ENCODE measurements around the gene TXNDC12.
"Not testable (repeated sequence)": the region's sequence is repeated elsewhere in the genome, so short reads cannot be mapped to it uniquely, and the experiment has no call there.

Gene TXNDC12

DNA sequence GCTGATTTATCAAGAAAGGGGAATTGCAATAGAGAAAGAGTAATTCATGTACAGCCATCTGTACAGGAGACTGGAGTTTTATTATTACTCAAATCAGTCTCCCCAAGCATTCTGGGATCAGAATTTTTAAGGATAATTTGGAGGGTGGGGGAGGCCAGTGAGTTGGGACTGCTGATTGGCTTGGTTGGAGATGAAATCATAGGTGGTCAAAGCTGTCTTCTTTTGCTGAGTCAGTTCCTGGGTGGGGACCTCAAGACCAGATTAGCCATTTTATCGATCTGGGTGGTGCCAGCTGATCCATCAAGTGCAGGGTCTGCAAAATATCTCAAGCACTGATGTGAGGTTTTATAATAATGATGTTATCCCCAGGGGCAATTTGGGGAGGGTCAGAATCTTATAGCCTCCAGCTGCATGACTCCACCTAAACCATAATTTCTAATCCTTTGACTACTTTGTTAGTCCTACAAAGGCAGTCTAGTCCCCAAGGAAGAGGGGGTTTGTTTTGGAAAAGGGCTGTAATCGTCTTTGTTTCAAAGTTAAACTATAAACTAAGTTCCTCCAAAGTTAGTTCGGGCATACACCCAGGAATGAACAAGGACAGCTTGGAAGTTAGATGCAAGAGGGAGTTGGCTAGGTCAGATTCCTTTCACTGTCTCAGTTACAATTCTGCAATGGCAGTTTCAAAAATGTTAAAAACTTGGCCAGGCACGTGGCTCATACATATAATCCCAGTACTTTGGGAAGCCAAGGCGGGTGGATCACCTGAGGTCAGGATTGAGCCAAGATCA is 47.6 kb downstream of the TXNDC12 start:
- H3K79me2 ChIP-seq (ENCODE audit: insufficient read depth, low read length): no peaks in the 10 kb centered on the region
- no peaks in the 10 kb centered on the region for H3K36me3 ChIP-seq (ENCODE audit: low read length)
- H3K9me2 ChIP-seq (replicated peaks; ENCODE audit: insufficient read depth, low read length): no peaks in the 10 kb centered on the region
- H3K27me3 ChIP-seq (ENCODE audit: low read length): no peaks in the 10 kb centered on the region
- no peaks in the 10 kb centered on the region for H4K20me1 ChIP-seq (ENCODE audit: low read depth, low read length)
- no peaks in the 10 kb centered on the region for H3F3A ChIP-seq (ENCODE audit: insufficient read depth)
- H3K9ac ChIP-seq (ENCODE audit: low read length): no peak overlapping the region
- no peaks in the 10 kb centered on the region for H3K9me3 ChIP-seq (ENCODE audit: insufficient read depth, low read length)
- H3K4me2 ChIP-seq (ENCODE audit: low read depth, low read length, poor library complexity, severe bottlenecking): no peak overlapping the region
- no peak overlapping the region for H2AFZ ChIP-seq (ENCODE audit: low read depth, low read length, severe bottlenecking)
- no peak for TF ChIP-seq EZH2phosphoT487 (conservative IDR thresholded peaks at IDR 0.05; ENCODE audit: low read length)
- TF ChIP-seq, protein P1, sequence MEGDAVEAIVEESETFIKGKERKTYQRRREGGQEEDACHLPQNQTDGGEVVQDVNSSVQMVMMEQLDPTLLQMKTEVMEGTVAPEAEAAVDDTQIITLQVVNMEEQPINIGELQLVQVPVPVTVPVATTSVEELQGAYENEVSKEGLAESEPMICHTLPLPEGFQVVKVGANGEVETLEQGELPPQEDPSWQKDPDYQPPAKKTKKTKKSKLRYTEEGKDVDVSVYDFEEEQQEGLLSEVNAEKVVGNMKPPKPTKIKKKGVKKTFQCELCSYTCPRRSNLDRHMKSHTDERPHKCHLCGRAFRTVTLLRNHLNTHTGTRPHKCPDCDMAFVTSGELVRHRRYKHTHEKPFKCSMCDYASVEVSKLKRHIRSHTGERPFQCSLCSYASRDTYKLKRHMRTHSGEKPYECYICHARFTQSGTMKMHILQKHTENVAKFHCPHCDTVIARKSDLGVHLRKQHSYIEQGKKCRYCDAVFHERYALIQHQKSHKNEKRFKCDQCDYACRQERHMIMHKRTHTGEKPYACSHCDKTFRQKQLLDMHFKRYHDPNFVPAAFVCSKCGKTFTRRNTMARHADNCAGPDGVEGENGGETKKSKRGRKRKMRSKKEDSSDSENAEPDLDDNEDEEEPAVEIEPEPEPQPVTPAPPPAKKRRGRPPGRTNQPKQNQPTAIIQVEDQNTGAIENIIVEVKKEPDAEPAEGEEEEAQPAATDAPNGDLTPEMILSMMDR (IDR thresholded peaks at IDR 0.05; ENCODE audit: insufficient read depth, low read length, poor library complexity, severe bottlenecking): no peak
- no peak overlapping the region for H3K4me3 ChIP-seq (ENCODE audit: insufficient read depth, low read length, poor library complexity, severe bottlenecking)
- H3K27ac ChIP-seq (ENCODE audit: low read depth, low read length): no peak overlapping the region

DNA sequence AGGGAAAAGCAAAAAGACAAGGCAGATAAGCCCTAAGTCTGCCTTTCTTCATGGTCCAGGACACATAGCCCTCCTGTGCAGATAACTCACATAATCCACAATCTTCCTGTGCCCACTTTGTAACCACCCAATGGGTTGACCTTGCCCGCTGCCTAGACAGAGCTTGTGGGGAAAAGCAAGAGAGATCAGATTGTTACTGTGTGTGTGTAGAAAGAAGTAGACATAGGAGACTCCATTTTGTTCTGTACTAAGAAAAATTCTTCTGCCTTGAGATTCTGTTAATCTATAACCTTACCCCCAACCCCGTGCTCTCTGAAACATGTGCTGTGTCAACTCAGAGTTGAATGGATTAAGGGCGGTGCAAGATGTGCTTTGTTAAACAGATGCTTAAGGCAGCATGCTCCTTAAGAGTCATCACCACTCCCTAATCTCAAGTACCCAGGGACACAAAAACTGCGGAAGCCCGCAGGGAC is 48.9 kb downstream of the TXNDC12 start:
- H3K4me2 ChIP-seq (ENCODE audit: low read depth, low read length, poor library complexity, severe bottlenecking); H3K9me2 ChIP-seq (replicated peaks; ENCODE audit: insufficient read depth, low read length); H3K27me3 ChIP-seq (ENCODE audit: low read length); H3K4me3 ChIP-seq (ENCODE audit: insufficient read depth, low read length, poor library complexity, severe bottlenecking); H2AFZ ChIP-seq (ENCODE audit: low read depth, low read length, severe bottlenecking); H3K9me3 ChIP-seq (ENCODE audit: insufficient read depth, low read length); H4K20me1 ChIP-seq (ENCODE audit: low read depth, low read length); H3K79me2 ChIP-seq (ENCODE audit: insufficient read depth, low read length); H3K36me3 ChIP-seq (ENCODE audit: low read length); H3K9ac ChIP-seq (ENCODE audit: low read length); H3K27ac ChIP-seq (ENCODE audit: low read depth, low read length); H3F3A ChIP-seq (ENCODE audit: insufficient read depth): not testable (repeated sequence)

DNA sequence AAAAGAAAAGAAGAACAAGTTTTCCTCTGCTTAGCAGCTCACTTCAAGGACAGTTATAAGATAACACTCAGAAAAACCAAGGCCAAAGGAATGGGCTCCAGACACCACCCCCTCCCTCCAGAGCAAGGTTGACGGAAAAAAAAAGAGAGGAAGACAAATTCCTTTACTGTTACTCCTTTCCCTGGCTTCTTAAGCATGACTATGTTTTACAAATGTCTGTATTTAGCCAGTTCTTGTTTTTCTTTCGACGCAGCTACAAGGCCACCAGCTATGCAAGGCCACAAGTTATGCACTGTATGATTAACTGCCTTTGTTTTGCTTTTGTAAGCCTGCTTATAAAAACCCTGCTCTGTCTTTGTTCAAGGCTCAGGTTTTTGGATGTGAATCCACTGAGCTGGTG is 49.4 kb downstream of the TXNDC12 start:
- H3K4me3 ChIP-seq (ENCODE audit: insufficient read depth, low read length, poor library complexity, severe bottlenecking); H3K79me2 ChIP-seq (ENCODE audit: insufficient read depth, low read length); H3K9me3 ChIP-seq (ENCODE audit: insufficient read depth, low read length); H3K27me3 ChIP-seq (ENCODE audit: low read length); H3K9me2 ChIP-seq (replicated peaks; ENCODE audit: insufficient read depth, low read length); H3K27ac ChIP-seq (ENCODE audit: low read depth, low read length); H2AFZ ChIP-seq (ENCODE audit: low read depth, low read length, severe bottlenecking); H3K4me2 ChIP-seq (ENCODE audit: low read depth, low read length, poor library complexity, severe bottlenecking); H3K36me3 ChIP-seq (ENCODE audit: low read length); H4K20me1 ChIP-seq (ENCODE audit: low read depth, low read length); H3K9ac ChIP-seq (ENCODE audit: low read length); H3F3A ChIP-seq (ENCODE audit: insufficient read depth): not testable (repeated sequence)

DNA sequence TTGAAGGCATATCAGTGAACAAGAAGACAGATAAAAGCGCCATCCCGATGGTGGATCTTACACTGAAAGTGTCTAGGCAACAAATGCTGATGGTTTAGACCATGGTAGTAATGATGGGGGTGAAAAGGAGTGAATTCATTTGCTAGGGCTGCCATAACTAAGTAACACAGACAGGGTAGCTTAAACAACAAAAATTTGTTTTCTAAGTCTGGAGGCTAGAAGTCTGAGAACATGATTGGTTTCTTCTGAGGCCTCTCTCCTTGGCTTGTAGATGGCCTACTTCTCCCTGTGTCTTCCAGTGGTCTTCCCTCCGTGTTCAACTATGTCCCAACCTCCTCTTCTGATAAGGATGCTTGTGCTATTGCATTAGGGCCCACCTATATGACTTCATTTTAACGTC is 51.1 kb downstream of the TXNDC12 start:
- H3K4me2 ChIP-seq (ENCODE audit: low read depth, low read length, poor library complexity, severe bottlenecking): no peak overlapping the region
- H3K9me2 ChIP-seq (replicated peaks; ENCODE audit: insufficient read depth, low read length): no peaks in the 10 kb centered on the region
- TF ChIP-seq EZH2phosphoT487 (conservative IDR thresholded peaks at IDR 0.05; ENCODE audit: low read length): no peak
- TF ChIP-seq, protein P1 (IDR thresholded peaks at IDR 0.05; ENCODE audit: insufficient read depth, low read length, poor library complexity, severe bottlenecking): no peak
- no peaks in the 10 kb centered on the region for H3K36me3 ChIP-seq (ENCODE audit: low read length)
- H3K27ac ChIP-seq (ENCODE audit: low read depth, low read length): no peak overlapping the region
- H3K9ac ChIP-seq (ENCODE audit: low read length): no peak overlapping the region
- H3K79me2 ChIP-seq (ENCODE audit: insufficient read depth, low read length): no peaks in the 10 kb centered on the region
- no peak overlapping the region for H3K4me3 ChIP-seq (ENCODE audit: insufficient read depth, low read length, poor library complexity, severe bottlenecking)
- H2AFZ ChIP-seq (ENCODE audit: low read depth, low read length, severe bottlenecking): no peak overlapping the region
- no peaks in the 10 kb centered on the region for H3K27me3 ChIP-seq (ENCODE audit: low read length)
- H4K20me1 ChIP-seq (ENCODE audit: low read depth, low read length): no peaks in the 10 kb centered on the region
- no peaks in the 10 kb centered on the region for H3F3A ChIP-seq (ENCODE audit: insufficient read depth)
- no peaks in the 10 kb centered on the region for H3K9me3 ChIP-seq (ENCODE audit: insufficient read depth, low read length)
